Activated gamma-delta T cell (primary cell): Measurements from ENCODE around the gene SAMD11.
A peak's percentile ranks its signal among the peaks of the same experiment; 100 is the strongest.
"Not testable (repeated sequence)": the region's sequence is repeated elsewhere in the genome, so short reads cannot be mapped to it uniquely, and the experiment has no call there.

Source experiments
- DNase-seq: peaks from one replicate; lab custom pipeline; 2025; lab: John Stamatoyannopoulos, UW

SAMD11 gene

GRCh38 chr1:975896-976683, 52.4 kb downstream of the SAMD11 start:
- DNase-seq = no peak

DNA sequence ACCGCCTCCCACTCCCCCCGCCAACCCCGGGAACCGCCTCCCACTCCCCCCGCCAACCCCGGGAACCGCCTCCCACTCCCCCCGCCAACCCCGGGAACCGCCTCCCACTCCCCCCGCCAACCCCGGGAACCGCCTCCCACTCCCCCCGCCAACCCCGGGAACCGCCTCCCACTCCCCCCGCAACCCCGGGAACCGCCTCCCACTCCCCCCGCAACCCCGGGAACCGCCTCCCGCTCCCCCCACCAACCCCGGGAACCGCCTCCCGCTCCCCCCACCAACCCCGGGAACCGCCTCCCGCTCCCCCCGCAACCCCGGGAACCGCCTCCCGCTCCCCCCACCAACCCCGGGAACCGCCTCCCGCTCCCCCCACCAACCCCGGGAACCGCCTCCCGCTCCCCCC, 53.1 kb downstream of the SAMD11 start:
- not testable (repeated sequence) for DNase-seq

DNA sequence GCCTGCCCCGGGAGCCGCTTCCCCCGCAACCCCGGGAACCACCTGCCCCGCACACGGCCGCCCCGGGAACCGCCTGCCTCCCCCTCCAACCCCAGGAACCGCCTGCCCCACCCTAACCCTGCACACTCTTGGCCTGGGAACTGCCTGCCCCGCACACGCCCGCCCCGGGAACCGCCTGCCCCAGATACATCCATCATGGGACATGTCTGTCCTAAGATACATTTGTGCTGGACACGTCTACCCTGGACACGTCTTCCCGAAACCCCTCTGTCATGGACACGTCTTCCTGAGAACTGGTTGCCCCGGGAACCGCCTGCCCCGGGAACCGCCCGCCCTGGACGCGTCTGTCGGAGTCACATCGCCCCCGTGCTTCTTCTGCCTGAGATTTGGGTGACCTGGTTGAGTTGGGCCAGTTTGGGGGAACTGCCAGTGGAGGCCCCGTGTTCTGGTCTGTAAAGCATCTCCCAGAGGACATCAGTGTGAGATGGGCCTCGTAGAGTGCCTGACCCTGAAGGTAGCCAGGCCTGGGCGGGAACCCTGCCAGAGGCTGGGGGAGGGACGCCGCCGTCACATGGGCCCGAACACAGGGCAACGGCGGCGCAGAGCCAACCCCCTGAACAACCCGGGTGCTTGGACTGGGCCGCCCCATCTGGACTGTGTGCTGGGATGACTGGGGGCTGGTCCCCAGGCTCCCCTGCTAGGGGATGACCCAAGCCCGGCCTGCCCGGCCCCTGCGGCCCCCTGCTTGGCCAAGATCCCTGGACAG, 54.5 kb downstream of the SAMD11 start:
- DNase-seq = no peak

DNA sequence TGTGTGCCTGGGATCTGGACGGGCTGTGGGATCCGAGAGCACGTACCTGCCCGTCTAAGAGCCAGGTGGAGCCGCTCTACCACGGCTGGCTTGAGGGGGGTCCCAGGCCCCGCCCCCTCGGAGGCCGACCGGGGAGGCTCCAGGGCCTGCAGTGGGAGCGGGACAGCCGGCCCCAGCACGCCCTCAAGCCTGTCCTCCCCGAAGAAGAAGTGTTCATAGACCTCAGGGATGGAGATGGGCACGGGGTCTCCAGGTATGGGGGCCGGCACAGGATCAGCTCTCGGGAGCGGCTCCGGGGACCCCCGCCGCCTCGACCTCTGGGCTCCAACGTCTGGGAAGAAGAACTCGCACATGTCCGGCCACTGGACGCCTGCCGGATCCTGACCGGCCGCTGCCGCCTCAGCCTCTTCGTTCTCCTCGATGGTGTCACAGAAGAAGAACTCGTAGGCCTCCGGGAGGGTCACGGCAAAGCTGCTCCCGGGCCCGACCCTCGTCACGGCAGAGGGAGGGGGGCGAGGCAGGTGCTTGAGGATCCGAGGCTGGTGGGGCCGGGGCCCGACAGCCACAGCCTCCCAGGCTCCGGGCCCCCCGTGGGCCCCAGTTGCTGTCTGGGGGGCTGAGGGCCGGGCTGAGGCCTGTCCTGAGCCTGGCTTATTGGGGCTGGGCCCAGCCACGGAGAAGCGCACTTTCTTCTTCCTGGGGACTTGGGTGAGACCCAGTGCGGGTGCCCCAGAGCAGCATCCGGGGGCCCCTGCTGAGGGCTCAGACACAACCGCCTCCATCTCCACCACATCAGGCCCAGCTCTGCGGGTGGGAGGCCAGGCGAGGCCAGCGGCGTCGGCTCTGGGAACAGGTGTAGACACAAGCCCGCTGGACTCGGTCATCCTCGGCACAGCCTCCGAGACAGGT, 55.4 kb downstream of the SAMD11 start:
- DNase-seq = no peak

DNA sequence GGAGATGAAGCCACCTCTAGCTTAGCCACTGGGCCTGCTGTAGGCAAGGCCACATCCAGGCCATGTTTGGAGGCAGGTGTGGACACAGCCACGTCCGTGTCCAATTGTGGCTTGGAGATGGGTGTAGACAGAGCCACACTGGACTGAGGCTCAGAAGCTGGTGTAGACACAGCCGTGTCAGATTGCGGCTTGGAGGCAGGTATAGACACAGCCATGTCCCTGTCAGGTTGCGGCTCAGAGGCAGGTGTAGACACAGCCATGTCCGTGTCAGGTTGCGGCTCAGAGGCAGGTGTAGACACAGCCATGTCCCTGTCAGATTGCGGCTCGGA, 56.0 kb downstream of the SAMD11 start:
- DNase-seq = no peak

GRCh38 chr1:980137-980571, 56.4 kb downstream of the SAMD11 start:
- no peak for DNase-seq

DNA sequence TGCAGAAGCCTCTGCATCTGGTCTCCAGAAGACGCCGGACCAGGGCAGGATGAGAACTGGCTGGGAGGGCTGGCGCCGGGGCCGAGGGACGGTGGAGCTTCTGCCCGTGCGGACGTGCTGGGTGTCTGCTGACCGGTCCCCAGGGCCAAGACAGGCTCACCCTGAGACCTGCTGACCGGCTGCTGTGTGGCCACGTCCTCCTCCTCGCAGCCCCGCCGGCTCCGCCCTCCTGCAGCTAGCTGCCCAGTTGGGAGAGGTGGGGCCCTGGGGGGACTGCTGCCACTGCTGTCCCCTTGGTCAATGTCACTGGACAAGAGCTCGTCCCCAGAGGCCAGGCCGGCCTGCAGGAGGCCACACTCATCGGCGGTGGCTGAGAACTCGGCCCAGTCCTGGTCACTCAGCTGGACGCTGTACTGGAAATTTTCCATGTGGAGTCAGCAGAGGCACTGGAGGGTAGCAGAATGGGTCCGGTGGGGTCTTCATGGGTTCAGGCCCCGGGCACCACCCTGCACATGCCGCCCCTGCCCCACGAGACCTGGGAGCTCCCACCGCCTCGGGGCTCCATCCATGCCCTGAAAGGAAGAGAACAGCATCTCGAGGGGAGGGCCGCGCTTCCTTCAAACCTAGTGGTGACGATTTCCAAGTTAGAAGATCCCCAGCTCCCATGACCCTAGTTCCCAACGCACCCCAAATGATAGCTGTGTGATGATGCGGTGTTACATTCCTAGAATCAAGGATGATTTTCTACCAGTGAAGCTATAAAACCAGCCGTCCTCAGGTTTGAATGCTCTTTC, 57.1 kb downstream of the SAMD11 start:
- no peak for DNase-seq

DNA sequence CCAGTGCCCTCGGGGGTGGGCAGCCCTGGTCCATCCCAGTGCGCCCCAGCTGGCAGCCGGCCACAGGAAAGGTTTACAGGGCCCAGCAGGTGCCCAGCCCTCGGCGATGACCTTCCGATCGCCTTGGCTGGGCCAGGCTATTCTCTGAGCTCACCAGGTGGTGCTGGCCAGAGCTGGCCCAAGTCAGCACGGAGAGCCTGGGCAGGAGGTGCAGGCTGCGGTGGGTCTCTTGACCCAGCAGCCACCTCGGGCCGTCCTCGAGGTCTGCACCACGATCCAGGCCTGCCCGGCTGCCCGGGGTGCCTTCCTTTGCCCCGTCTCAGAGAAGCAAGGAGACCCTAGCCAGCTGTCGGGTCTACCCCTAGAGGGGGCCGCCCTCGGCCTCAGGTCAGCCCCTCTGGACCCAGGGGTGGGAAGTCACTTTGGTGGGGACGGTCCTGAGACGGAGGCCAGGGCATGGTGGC, 57.8 kb downstream of the SAMD11 start:
- no peak for DNase-seq

- no peak for DNase-seq
These were observed 58.3 kb downstream of the SAMD11 start, which contains the start of gene PERM1 for GRCh38 chr1:981955-982558. TSS of gene PERM1 (minus strand) at chr1:982093. CDS start at chr1:981029, 1,064 bp downstream.

GRCh38 chr1:982765-983436, 59.2 kb downstream of the SAMD11 start:
- DNase-seq = no peak

DNA sequence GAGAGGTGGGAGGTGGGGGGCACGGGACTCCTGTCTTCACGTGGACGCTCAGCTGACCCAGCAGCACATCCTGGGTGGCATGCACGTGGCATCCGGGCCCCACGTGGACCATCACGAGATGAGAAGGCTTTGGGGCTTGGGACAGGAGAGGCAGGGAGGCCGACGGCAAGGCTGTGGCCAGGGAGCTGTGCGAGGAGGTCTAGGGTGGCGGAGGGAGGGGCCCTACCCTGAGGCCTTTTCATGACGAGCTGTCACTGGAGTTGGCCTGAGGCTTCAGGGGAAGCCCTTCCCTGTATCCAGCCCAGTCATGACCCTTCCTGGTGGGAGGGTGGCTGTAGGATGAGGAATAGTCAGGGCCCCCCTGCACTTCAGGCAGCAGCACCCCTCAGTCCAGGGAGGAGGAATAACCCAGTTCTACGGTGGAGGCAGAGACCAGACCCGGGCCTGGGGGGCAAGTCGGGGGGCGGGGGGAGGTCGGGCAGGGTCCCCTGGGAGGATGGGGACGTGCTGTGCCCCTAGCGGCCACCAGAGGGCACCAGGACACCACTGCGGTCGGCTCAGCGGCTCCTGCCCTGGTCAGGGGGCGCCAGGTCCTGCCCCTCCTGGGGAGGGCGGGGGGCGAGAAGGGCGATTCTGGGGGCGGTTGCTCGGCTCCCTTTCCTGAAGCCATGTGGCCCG, 60.2 kb downstream of the SAMD11 start:
- peak; percentile 37 for DNase-seq

- DNase-seq = no peak
These were observed 60.7 kb downstream of the SAMD11 start for GRCh38 chr1:984476-984814.

DNA sequence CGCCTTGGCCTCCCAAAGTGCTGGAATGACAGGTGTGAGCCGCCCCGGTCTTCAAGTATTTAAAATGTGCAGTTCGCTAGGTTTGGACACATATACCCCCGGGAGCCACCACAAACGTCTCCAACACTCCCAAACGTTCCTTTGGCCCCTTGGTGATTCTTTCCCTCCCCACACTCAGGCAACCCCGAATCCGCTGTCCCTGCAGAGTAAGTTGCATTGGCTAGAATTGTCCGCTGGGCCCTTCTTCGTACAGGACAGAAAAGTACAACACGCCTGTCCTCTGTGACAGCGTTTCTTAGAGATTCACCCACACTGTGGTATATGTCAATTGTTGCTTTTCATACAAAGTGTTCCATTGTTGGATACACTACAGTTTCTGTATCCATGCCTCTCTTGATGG, 61.4 kb downstream of the SAMD11 start:
- DNase-seq = no peak

DNA sequence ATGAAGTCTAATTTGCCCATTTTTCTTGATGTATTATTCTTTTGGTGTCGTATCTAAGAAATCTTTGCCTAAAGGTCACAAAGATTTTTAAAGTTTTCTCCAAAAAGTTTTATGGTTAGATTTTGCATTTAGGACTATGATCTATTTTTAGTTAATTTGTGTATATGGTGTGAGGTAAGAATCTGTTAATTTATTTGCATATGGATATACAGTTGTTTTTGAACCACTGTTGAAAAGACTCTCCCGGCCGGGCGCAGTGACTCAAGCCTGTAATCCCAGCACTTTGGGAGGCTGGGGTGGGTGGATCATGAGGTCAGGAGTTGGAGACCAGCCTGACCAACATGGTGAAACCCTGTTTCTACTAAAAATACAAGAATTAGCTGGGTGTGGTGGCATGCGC, 64.3 kb downstream of the SAMD11 start:
- DNase-seq = not testable (repeated sequence)

GRCh38 chr1:991275-991674, 67.6 kb downstream of the SAMD11 start:
- DNase-seq = not testable (repeated sequence)

DNA sequence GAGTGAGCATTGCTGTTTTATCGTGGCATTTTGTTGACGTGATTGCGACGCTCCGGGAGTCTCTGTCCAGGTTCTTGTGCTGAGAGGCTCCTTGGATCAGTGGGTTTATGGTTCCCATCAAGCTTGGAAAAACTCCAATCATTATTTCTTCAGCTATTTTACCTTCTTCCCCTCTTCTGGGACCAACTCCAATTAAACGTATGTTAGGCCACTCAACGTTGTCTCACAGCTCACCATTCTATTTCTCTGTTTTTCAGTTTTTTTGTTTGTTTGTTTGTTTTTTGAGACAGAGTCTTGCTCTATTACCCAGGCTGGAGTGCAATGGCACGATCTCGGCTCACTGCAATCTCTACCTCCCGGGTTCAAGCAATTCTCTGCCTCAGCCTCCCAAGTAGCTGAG, 68.2 kb downstream of the SAMD11 start:
- no peak for DNase-seq

GRCh38 chr1:992362-992761, 68.6 kb downstream of the SAMD11 start:
- no peak for DNase-seq

DNA sequence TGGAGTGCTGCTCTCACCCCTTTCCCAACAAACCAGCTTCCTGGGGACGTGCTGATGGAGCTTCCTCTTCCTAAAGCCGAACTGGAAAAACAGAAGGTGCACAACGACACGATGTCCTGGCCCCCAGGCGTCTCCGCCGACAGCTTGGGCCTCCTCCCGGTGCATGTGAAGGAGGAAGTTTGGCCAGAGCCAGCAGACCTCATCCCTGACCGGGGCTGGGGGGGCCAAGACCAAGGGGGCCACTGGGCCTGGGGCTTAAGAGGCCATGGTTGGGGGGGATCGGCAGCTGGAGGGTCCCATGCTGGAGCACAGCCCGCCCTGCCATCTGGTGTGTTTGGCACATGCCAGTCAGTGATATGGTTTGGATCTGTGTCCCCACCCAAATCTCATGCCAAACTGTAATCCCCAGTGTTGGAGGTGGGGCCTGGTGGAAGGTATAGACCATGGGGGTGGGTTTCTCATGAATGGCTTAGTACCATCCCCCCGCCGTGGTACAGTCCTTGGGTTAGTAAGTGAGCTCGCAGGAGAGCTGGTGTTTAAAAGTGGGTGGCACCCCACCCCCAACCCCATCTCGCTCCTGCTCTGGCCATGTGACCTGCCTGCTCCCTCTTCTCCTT, 69.8 kb downstream of the SAMD11 start:
- no peak for DNase-seq
